ENCODE results near the gene VSIG10L. TPM values are rescaled to one million over a fixed set of nuclear protein-coding genes. Genes with fewer than 3 reads are reported as not detected.

The VSIG10L gene
- total RNA-seq, 4 donors from 2014 or later: 0.60 to 2.2 (median 1.8) TPM

- intact Hi-C loops (cut with DNase I; ENCODE audit: low total_unique reads) (no loop called here), in situ Hi-C loops (cut with MboI; ENCODE audit: low pct_ligation_motif_present in 1 of 4, low pct_unique_long_range_greater_than_20kb in 1 of 4, low sequenced_read_pairs in 3 of 4) (no loop called here)
- Histone ChIP-seq H3K36me3 (no peaks in the 10 kb centered on the region), H3K4me1 (peaks cover 11 to 33% (median 14%) of the 10 kb centered on the region in 4 donors), H3K27ac (peak overlapping the region; percentile 98 to 100 (median 100)), H3K27me3 (no peaks in the 10 kb centered on the region), H3K9me3 (no peaks in the 10 kb centered on the region), H3K4me3 (peak overlapping the region; percentile 66 to 80 (median 76))
- 0 to 3% methylated on average over 6 to 34 of the region's 64 CpGs for WGBS, 2 donors (ENCODE audit: low coverage in 1 of 2)
- DNase-seq: peak; percentile 100
- TF ChIP-seq CTCF (IDR thresholded peaks at IDR 0.05) (no peak), POLR2AphosphoS5 (IDR thresholded peaks at IDR 0.05) (peak in 1 of 3 donors; percentile 0)
Observed at GRCh38 chr19:51367565-51368365, 25.8 kb upstream of the VSIG10L start.

- Histone ChIP-seq H3K4me1 (peaks cover 11 to 36% (median 15%) of the 10 kb centered on the region in 4 donors), H3K27me3 (no peaks in the 10 kb centered on the region), H3K27ac (peak overlapping the region; percentile 98 to 100 (median 100)), H3K36me3 (no peaks in the 10 kb centered on the region), H3K4me3 (peak overlapping the region; percentile 66 to 81 (median 78)), H3K9me3 (no peaks in the 10 kb centered on the region)
- 0% methylated on average over 5 to 15 of the region's 15 CpGs for WGBS, 2 donors (ENCODE audit: low coverage in 1 of 2)
- TF ChIP-seq POLR2AphosphoS5 (IDR thresholded peaks at IDR 0.05) (peak; percentile 98 to 99 (median 99)), POLR2A (IDR thresholded peaks at IDR 0.05) (peak; percentile 95), CTCF (IDR thresholded peaks at IDR 0.05) (no peak)
- DNase-seq: no peak
- in situ Hi-C loops (cut with MboI; ENCODE audit: low pct_ligation_motif_present in 1 of 4, low pct_unique_long_range_greater_than_20kb in 1 of 4, low sequenced_read_pairs in 3 of 4): no loop called here
- intact Hi-C loops (cut with DNase I; ENCODE audit: low total_unique reads): no loop called here
Observed at GRCh38 chr19:51367255-51367564, 25.3 kb upstream of the VSIG10L start.

- Histone ChIP-seq H3K9me3 (no peaks in the 10 kb centered on the region), H3K4me3 (peak overlapping the region; percentile 66 to 81 (median 78)), H3K4me1 (peaks cover 11 to 36% (median 15%) of the 10 kb centered on the region in 4 donors), H3K36me3 (no peaks in the 10 kb centered on the region), H3K27me3 (no peaks in the 10 kb centered on the region), H3K27ac (peak overlapping the region; percentile 98 to 100 (median 100))
- in situ Hi-C loops (cut with MboI; ENCODE audit: low pct_ligation_motif_present in 1 of 4, low pct_unique_long_range_greater_than_20kb in 1 of 4, low sequenced_read_pairs in 3 of 4) (no loop called here), intact Hi-C loops (cut with DNase I; ENCODE audit: low total_unique reads) (no loop called here)
- WGBS, 2 donors (ENCODE audit: low coverage in 1 of 2): 0% methylated on average over 1 to 52 of the region's 54 CpGs
- TF ChIP-seq POLR2A (IDR thresholded peaks at IDR 0.05): peak; percentile 80
- TF ChIP-seq CTCF (IDR thresholded peaks at IDR 0.05): no peak
- peak; percentile 90 to 94 (median 93) for TF ChIP-seq POLR2AphosphoS5 (IDR thresholded peaks at IDR 0.05)
- no peak for TF ChIP-seq EP300 (IDR thresholded peaks at IDR 0.05; ENCODE audit: low read depth)
- peak; percentile 99 for DNase-seq
Observed at GRCh38 chr19:51366389-51367254, 24.7 kb upstream of the VSIG10L start.

- H3K4me1 ChIP-seq: peaks cover 11 to 36% (median 15%) of the 10 kb centered on the region in 4 donors
- no peaks in the 10 kb centered on the region for H3K36me3 ChIP-seq
- in situ Hi-C loops (cut with MboI; ENCODE audit: low pct_ligation_motif_present in 1 of 4, low pct_unique_long_range_greater_than_20kb in 1 of 4, low sequenced_read_pairs in 3 of 4) (no loop called here), intact Hi-C loops (cut with DNase I; ENCODE audit: low total_unique reads) (no loop called here)
- peak within 1 kb of the TSS; percentile 66 to 81 (median 78) for H3K4me3 ChIP-seq
- peak within 1 kb of the TSS; percentile 98 to 100 (median 100) for H3K27ac ChIP-seq
- no peaks in the 10 kb centered on the region for H3K9me3 ChIP-seq
- no peaks in the 10 kb centered on the region for H3K27me3 ChIP-seq
- 0 to 1% methylated on average over 7 to 27 of the region's 27 CpGs for WGBS, 2 donors (ENCODE audit: low coverage in 1 of 2)
- DNase-seq: no peak
- TF ChIP-seq EP300 (IDR thresholded peaks at IDR 0.05; ENCODE audit: low read depth) (no peak), POLR2A (IDR thresholded peaks at IDR 0.05) (peak; percentile 69), POLR2AphosphoS5 (IDR thresholded peaks at IDR 0.05) (peak in 1 of 3 donors; percentile 80)
Observed at GRCh38 chr19:51365965-51366388, 24.0 kb upstream of the VSIG10L start, which contains the start of gene ETFB. Gene ETFB, minus strand, starts transcription at chr19:51366388. Its CDS starts 62 bp downstream, at chr19:51366326.

Measured in transverse colon (tissue), 4 donors.